Measurements from ENCODE around the gene GNAT1. TPM values are rescaled to one million over a fixed set of nuclear protein-coding genes. Genes with fewer than 3 reads are reported as not detected.

The GNAT1 gene
- polyA plus RNA-seq, 1 donor (not counting 4 experiments of a cell fraction or from before 2014, with no cell fraction given) = 0.12 TPM

DNA sequence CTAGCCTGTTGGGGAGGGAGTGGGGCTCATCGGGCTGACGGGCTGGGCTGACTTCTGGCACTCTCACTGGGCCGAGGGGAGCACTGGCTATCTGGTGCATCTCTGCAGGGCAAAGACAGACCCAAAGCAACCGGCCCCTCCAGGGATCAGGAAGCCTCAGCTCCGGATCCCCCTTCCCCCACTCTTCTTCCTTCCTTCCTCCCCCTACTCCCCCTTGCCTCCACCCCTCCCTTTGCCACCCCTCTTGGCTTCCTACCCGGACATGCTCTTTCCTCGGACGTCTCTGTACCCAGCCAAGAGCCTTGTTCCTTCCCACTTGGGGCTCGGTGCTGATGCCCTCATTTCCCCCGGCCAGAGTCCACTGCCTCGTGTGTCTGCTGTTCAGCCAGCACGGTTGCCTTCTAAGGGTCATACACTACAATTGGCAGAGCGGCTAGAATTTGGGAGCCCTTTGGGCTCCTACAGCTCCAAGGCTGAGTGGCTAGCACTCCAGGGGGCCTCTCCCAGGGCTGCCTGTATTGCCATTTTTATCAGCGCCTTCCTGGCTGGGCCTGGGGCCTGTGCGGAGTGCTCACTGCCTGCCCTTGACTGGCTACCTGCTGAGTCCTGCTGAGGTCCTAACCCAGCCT, 25.4 kb upstream of the GNAT1 start:
- Histone ChIP-seq H3K36me3 (ENCODE audit: control insufficient read depth in 2 of 2, extremely low read depth in 1 of 2, insufficient read depth in 2 of 2, low read length in 2 of 2) (peaks cover 29 to 59% of the 10 kb centered on the region in 2 experiments), H3K4me1 (ENCODE audit: control insufficient read depth, extremely low read depth, insufficient read depth, low read length) (peaks cover 92% of the 10 kb centered on the region), H3K9me3 (ENCODE audit: control insufficient read depth, low read depth, low read length) (no peaks in the 10 kb centered on the region), H3K9me1 (ENCODE audit: control insufficient read depth, extremely low read depth, insufficient read depth, low read length) (peaks cover 13% of the 10 kb centered on the region), H4K20me1 (ENCODE audit: control insufficient read depth, extremely low read depth, insufficient read depth, low read length) (peaks cover 10% of the 10 kb centered on the region), H2AFZ (ENCODE audit: control insufficient read depth, low read length) (no peak overlapping the region), H3K27me3 (ENCODE audit: control insufficient read depth, extremely low read depth, insufficient read depth, low read length) (no peaks in the 10 kb centered on the region), H3K4me2 (ENCODE audit: control insufficient read depth, extremely low read depth, insufficient read depth, low read depth, low read length) (peak overlapping the region; percentile 83), H3K79me2 (ENCODE audit: control insufficient read depth, insufficient read depth, low read length) (peaks cover 83% of the 10 kb centered on the region), H3K9ac (ENCODE audit: control insufficient read depth, extremely low read depth, insufficient read depth, low read length) (peak overlapping the region; percentile 68), H3K4me3 (ENCODE audit: control insufficient read depth in 2 of 3, extremely low read depth in 1 of 3, insufficient read depth in 2 of 3, low read depth in 1 of 3, low read length in 3 of 3) (peak overlapping the region in 1 of 3 experiments; percentile 43), H3K27ac (ENCODE audit: control insufficient read depth, insufficient read depth, low read length) (peak overlapping the region; percentile 10)
- TF ChIP-seq EZH2 (IDR thresholded peaks at IDR 0.05; ENCODE audit: low read length) (no peak), CTCF (optimal IDR thresholded peaks at IDR 0.05 in 1 of 3, IDR thresholded peaks at IDR 0.05 in 1 of 3, conservative IDR thresholded peaks at IDR 0.05 in 1 of 3; ENCODE audit: extremely low read depth in 1 of 3, insufficient read depth in 2 of 3, low read length in 3 of 3) (no peak)
- DNase-seq (ENCODE audit: low read depth, low spot score) (no peak), FAIRE-seq (no peak)
- dilution Hi-C loops (cut with MboI; ENCODE audit: extremely low pct_ligation_motif_present, low sequenced_read_pairs) = no loop called here

DNA sequence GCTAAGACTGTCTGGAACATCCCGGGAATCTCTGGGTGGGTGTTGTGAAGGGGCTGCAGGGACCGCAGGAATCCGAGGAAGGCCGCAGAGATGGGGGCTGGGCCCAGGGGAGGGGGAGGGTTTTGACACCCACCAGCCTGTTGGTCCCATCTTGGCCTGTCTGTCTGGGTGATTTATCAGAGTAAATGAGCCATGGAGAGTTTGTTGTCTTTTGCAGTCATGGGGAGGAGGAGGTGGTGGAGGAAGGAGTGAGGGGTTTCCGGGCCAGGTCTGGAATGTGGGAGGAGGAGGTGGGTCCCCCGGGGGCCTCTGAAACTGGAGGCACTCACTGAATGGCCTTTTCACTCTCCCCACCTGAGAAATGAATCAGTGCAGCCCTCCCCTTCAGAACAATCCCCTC, 24.8 kb upstream of the GNAT1 start:
- Histone ChIP-seq H3K9me1 (ENCODE audit: control insufficient read depth, extremely low read depth, insufficient read depth, low read length) (peaks cover 12% of the 10 kb centered on the region), H3K27ac (ENCODE audit: control insufficient read depth, insufficient read depth, low read length) (peak overlapping the region; percentile 84), H3K9me3 (ENCODE audit: control insufficient read depth, low read depth, low read length) (no peaks in the 10 kb centered on the region), H2AFZ (ENCODE audit: control insufficient read depth, low read length) (no peak overlapping the region), H3K4me3 (ENCODE audit: control insufficient read depth in 2 of 3, extremely low read depth in 1 of 3, insufficient read depth in 2 of 3, low read depth in 1 of 3, low read length in 3 of 3) (peak overlapping the region in 2 of 3 experiments; percentile 42 to 43), H4K20me1 (ENCODE audit: control insufficient read depth, extremely low read depth, insufficient read depth, low read length) (peaks cover 11% of the 10 kb centered on the region), H3K4me2 (ENCODE audit: control insufficient read depth, extremely low read depth, insufficient read depth, low read depth, low read length) (peak overlapping the region; percentile 83), H3K27me3 (ENCODE audit: control insufficient read depth, extremely low read depth, insufficient read depth, low read length) (no peaks in the 10 kb centered on the region), H3K36me3 (ENCODE audit: control insufficient read depth in 2 of 2, extremely low read depth in 1 of 2, insufficient read depth in 2 of 2, low read length in 2 of 2) (peaks cover 34 to 54% of the 10 kb centered on the region in 2 experiments), H3K79me2 (ENCODE audit: control insufficient read depth, insufficient read depth, low read length) (peaks cover 84% of the 10 kb centered on the region), H3K9ac (ENCODE audit: control insufficient read depth, extremely low read depth, insufficient read depth, low read length) (peak overlapping the region; percentile 68), H3K4me1 (ENCODE audit: control insufficient read depth, extremely low read depth, insufficient read depth, low read length) (peaks cover 87% of the 10 kb centered on the region)
- dilution Hi-C loops (cut with MboI; ENCODE audit: extremely low pct_ligation_motif_present, low sequenced_read_pairs) = no loop called here
- TF ChIP-seq EZH2 (IDR thresholded peaks at IDR 0.05; ENCODE audit: low read length) = no peak
- no peak for FAIRE-seq
- no peak for DNase-seq (ENCODE audit: low read depth, low spot score)
